Activated CD4-positive, alpha-beta T cell treated with anti-CD3 and anti-CD28 coated beads for 4 hours (primary cell): ENCODE data around the gene SLC2A6.
A peak's percentile ranks its signal among the peaks of the same experiment; 100 is the strongest.

Source experiments
- DNase-seq, 2 donors: peaks; one replicate each; pipeline ENCODE4 v3.0.0-alpha.2; 2020

SLC2A6 gene

GRCh38 chr9:133478851-133479711 lies at the start of gene SLC2A6:
SLC2A6 (minus strand) TSS chr9:133479099; CDS start chr9:133479059, 40 bp downstream.
- peak; percentile 71 to 77 for DNase-seq

GRCh38 chr9:133528001-133528875 lies 49.3 kb upstream of the SLC2A6 start:
- no peak for DNase-seq

GRCh38 chr9:133527444-133527920 lies 48.6 kb upstream of the SLC2A6 start:
- no peak for DNase-seq

GRCh38 chr9:133526721-133527321 lies 47.9 kb upstream of the SLC2A6 start:
- DNase-seq = no peak

GRCh38 chr9:133525677-133526076 lies 46.8 kb upstream of the SLC2A6 start:
- no peak for DNase-seq

GRCh38 chr9:133524679-133525228 lies 45.9 kb upstream of the SLC2A6 start, which contains the start of gene MYMK:
MYMK (minus strand) TSS chr9:133524959; CDS start chr9:133524844, 115 bp downstream.
- no peak for DNase-seq

- no peak for DNase-seq
Measured at GRCh38 chr9:133524146-133524545, 45.2 kb upstream of the SLC2A6 start.

GRCh38 chr9:133523106-133523505 lies 44.2 kb upstream of the SLC2A6 start:
- DNase-seq = no peak

- no peak for DNase-seq
Measured at GRCh38 chr9:133522073-133522910, 43.4 kb upstream of the SLC2A6 start.

- no peak for DNase-seq
Measured at GRCh38 chr9:133521122-133522072, 42.5 kb upstream of the SLC2A6 start.

GRCh38 chr9:133520121-133520835 lies 41.4 kb upstream of the SLC2A6 start:
- DNase-seq = no peak

GRCh38 chr9:133519693-133520092 lies 40.8 kb upstream of the SLC2A6 start:
- no peak for DNase-seq

- DNase-seq = no peak
Measured at GRCh38 chr9:133518706-133519449, 40.0 kb upstream of the SLC2A6 start.

- no peak for DNase-seq
Measured at GRCh38 chr9:133518200-133518599, 39.3 kb upstream of the SLC2A6 start.

- no peak for DNase-seq
Measured at GRCh38 chr9:133517711-133518110, 38.8 kb upstream of the SLC2A6 start.

GRCh38 chr9:133516961-133517350 lies 38.1 kb upstream of the SLC2A6 start:
- DNase-seq = no peak

GRCh38 chr9:133516256-133516960 lies 37.5 kb upstream of the SLC2A6 start:
- no peak for DNase-seq

GRCh38 chr9:133515615-133516255 lies 36.8 kb upstream of the SLC2A6 start:
- DNase-seq = no peak
